Progenitor cell of endocrine pancreas (in vitro differentiated cells): Measurements from ENCODE around the gene CSNK1G2. TPM values are rescaled to one million over a fixed set of nuclear protein-coding genes. Genes with fewer than 3 reads are reported as not detected.

Experiments
- DNase-seq: peaks from one replicate; pipeline ENCODE4 v3.0.0; 2021; ENCODE audit warnings: low spot score; ENCODE audit not compliant: unreplicated experiment
- H3K27ac Mint-ChIP-seq: 2 replicates; pipeline ENCODE4 v1.8.0; 2021; ENCODE audit warnings: mild to moderate bottlenecking, moderate library complexity, mixed read lengths
- H3K27me3 Mint-ChIP-seq: 2 replicates; pipeline ENCODE4 v1.8.0; 2021; ENCODE audit warnings: mixed read lengths
- H3K36me3 Mint-ChIP-seq: 2 replicates; pipeline ENCODE4 v1.8.0; 2022; ENCODE audit warnings: mixed read lengths; ENCODE audit not compliant: insufficient read depth
- H3K4me1 Mint-ChIP-seq: 2 replicates; pipeline ENCODE4 v1.8.0; 2021; ENCODE audit warnings: low read depth, mixed read lengths
- H3K4me3 Mint-ChIP-seq: 2 replicates; pipeline ENCODE4 v1.8.0; 2021; ENCODE audit warnings: low read depth, mild to moderate bottlenecking, moderate library complexity, mixed read lengths
- H3K9me3 Mint-ChIP-seq: 2 replicates; pipeline ENCODE4 v1.8.0; 2021; ENCODE audit warnings: low read depth, mixed read lengths
- CTCF ChIP-seq: fragments of 200-600 bp; sonication (generic); IDR thresholded peaks from one replicate; pipeline ENCODE4 v1.5.0; 2021; ENCODE audit warnings: antibody characterized with exemption, mild to moderate bottlenecking; ENCODE audit not compliant: unreplicated experiment
- total RNA-seq: library from RNA; stranded (reverse); gene quantifications from 2 replicates; pipeline ENCODE4 v1.2.1, GENCODE V29; 2021

Gene CSNK1G2
- total RNA-seq, 1 donor from 2014 or later, result 103 TPM

GRCh38 chr19:1904860-1905109, 36.2 kb upstream of the CSNK1G2 start:
- no peak for DNase-seq
- peak overlapping the region; percentile 98 for H3K27ac Mint-ChIP-seq
- no peak for TF ChIP-seq CTCF
- H3K27me3 Mint-ChIP-seq, result no peaks in the 10 kb centered on the region
- peaks cover 10% of the 10 kb centered on the region for H3K4me1 Mint-ChIP-seq
- H3K4me3 Mint-ChIP-seq, result peak overlapping the region; percentile 78
- no peaks in the 10 kb centered on the region for H3K36me3 Mint-ChIP-seq
- H3K9me3 Mint-ChIP-seq, result no peaks in the 10 kb centered on the region

- Mint-ChIP-seq H3K27me3 (no peaks in the 10 kb centered on the region), H3K36me3 (peaks cover 3% of the 10 kb centered on the region), H3K27ac (peak within 1 kb of the TSS; percentile 98), H3K4me3 (peak within 1 kb of the TSS; percentile 78), H3K9me3 (no peaks in the 10 kb centered on the region), H3K4me1 (peaks cover 10% of the 10 kb centered on the region)
- TF ChIP-seq CTCF, result no peak
- peak; percentile 94 for DNase-seq
Measured at GRCh38 chr19:1905110-1905862, 35.7 kb upstream of the CSNK1G2 start, which contains the start of the genes ADAT3 and SCAMP4. ADAT3 (plus strand) TSS chr19:1905399; CDS start chr19:1912048, 6,649 bp downstream. SCAMP4 (plus strand) TSS chr19:1905399; CDS start chr19:1915020, 9,621 bp downstream.

- no peak for TF ChIP-seq CTCF
- H3K27ac Mint-ChIP-seq, result peak overlapping the region; percentile 95
Measured at GRCh38 chr19:1905863-1906375, 35.1 kb upstream of the CSNK1G2 start.

GRCh38 chr19:1906985-1907562, 33.9 kb upstream of the CSNK1G2 start:
- DNase-seq, result no peak
- Mint-ChIP-seq H3K4me1 (peaks cover 10% of the 10 kb centered on the region), H3K4me3 (peak overlapping the region; percentile 24), H3K36me3 (peaks cover 3% of the 10 kb centered on the region), H3K27ac (peak overlapping the region; percentile 56), H3K27me3 (no peaks in the 10 kb centered on the region), H3K9me3 (no peaks in the 10 kb centered on the region)
- TF ChIP-seq CTCF, result no peak

More at GRCh38 chr19:1905863-1906375, 35.1 kb upstream of the CSNK1G2 start:
- Mint-ChIP-seq H3K36me3 (peaks cover 3% of the 10 kb centered on the region), H3K4me1 (peaks cover 10% of the 10 kb centered on the region), H3K27me3 (no peaks in the 10 kb centered on the region), H3K9me3 (no peaks in the 10 kb centered on the region), H3K4me3 (peak overlapping the region; percentile 78)
- no peak for DNase-seq

GRCh38 chr19:1907563-1908363, 33.2 kb upstream of the CSNK1G2 start:
- no peak overlapping the region for H3K27ac Mint-ChIP-seq
- no peak for TF ChIP-seq CTCF
- no peaks in the 10 kb centered on the region for H3K9me3 Mint-ChIP-seq
- H3K4me1 Mint-ChIP-seq, result peaks cover 10% of the 10 kb centered on the region
- H3K27me3 Mint-ChIP-seq, result no peaks in the 10 kb centered on the region
- H3K4me3 Mint-ChIP-seq, result peak overlapping the region; percentile 7
- peaks cover 4% of the 10 kb centered on the region for H3K36me3 Mint-ChIP-seq
- DNase-seq, result no peak
